Measurements from ENCODE around the gene PTGDS. TPM values are rescaled to one million over a fixed set of nuclear protein-coding genes. Genes with fewer than 3 reads are reported as not detected.

PTGDS gene
- total RNA-seq, 1 experiment from 2014 or later: 3.6 TPM

DNA sequence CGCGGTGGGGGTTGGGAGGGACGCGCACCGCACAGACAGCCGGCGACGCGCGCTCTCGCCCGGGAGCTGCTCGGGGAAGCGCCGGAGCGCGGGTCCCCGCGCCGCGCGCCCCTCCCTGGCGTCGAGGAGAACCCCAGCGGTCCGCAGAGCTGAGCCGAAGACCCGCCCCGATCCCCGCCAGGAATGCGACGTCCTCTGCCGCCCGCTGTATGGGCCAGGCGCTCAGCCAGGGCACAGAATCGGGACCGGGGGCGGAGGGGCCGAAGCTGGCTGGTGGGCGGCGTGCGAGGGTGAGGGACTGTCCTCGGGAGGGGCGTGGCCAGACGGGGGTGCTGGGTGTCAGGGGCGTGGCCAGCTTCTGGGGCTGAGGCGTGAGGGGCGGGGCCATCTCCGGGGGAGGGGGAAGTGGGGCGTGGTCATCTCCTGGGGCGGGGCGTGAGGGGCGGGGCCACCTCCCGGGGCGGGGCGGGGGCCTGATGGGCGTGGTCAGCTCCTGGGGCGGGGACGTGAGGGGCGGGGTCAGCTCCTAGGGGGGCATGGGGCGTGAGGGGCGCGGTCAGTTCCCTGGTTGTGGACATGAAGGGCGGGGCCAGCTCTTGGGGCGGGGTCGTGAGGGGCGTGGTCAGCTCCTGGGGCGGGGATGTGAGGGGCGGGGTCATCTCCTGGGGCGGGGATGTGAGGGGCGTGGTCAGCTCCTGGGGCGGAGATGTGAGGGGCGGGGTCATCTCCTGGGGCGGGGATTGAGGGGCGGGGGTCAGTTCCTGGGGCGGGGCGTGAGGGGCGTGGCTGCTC is 965 bp downstream of the PTGDS start:
- Histone ChIP-seq H3K4me2 (ENCODE audit: insufficient read depth, insufficient read length, low read length) (peak overlapping the region; percentile 59), H2AFZ (ENCODE audit: low read length) (no peak overlapping the region)

More for the DNA sequence above, 965 bp downstream of the PTGDS start:
- no peak overlapping the region for H2BK12ac ChIP-seq (ENCODE audit: insufficient read length, low read depth, low read length)
- H4K5ac ChIP-seq (ENCODE audit: insufficient read length, low read depth, low read length): no peak overlapping the region
- H2BK120ac ChIP-seq (ENCODE audit: low read depth, low read length, poor library complexity, severe bottlenecking): no peak overlapping the region
- no peaks in the 10 kb centered on the region; the same call in 1 of the 2 replicates for H3K4me1 ChIP-seq (ENCODE audit: insufficient read depth, low read length)
- H3K23ac ChIP-seq (ENCODE audit: insufficient read length, low read depth, low read length): no peak overlapping the region
- H3K56ac ChIP-seq (ENCODE audit: insufficient read length, low read depth, low read length): no peak overlapping the region
- H2BK20ac ChIP-seq (ENCODE audit: low read depth, low read length, poor library complexity, severe bottlenecking): no peak overlapping the region
- H3K27ac ChIP-seq (ENCODE audit: insufficient read length, low read depth, low read length): no peak overlapping the region
- peaks cover 9% of the 10 kb centered on the region for H3K23me2 ChIP-seq (ENCODE audit: insufficient read length, low read depth, low read length, poor library complexity, severe bottlenecking)
- H2BK15ac ChIP-seq (ENCODE audit: low read depth, low read length): no peak overlapping the region
- H3K79me2 ChIP-seq (ENCODE audit: insufficient read depth, low read length): no peaks in the 10 kb centered on the region
- TF ChIP-seq, protein P1, sequence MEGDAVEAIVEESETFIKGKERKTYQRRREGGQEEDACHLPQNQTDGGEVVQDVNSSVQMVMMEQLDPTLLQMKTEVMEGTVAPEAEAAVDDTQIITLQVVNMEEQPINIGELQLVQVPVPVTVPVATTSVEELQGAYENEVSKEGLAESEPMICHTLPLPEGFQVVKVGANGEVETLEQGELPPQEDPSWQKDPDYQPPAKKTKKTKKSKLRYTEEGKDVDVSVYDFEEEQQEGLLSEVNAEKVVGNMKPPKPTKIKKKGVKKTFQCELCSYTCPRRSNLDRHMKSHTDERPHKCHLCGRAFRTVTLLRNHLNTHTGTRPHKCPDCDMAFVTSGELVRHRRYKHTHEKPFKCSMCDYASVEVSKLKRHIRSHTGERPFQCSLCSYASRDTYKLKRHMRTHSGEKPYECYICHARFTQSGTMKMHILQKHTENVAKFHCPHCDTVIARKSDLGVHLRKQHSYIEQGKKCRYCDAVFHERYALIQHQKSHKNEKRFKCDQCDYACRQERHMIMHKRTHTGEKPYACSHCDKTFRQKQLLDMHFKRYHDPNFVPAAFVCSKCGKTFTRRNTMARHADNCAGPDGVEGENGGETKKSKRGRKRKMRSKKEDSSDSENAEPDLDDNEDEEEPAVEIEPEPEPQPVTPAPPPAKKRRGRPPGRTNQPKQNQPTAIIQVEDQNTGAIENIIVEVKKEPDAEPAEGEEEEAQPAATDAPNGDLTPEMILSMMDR (conservative IDR thresholded peaks at IDR 0.05): no peak
- H2BK5ac ChIP-seq (ENCODE audit: insufficient read length, low read length): no peak overlapping the region
- peaks cover 2 to 16% of the 10 kb centered on the region in 2 experiments for H3K4me1 Mint-ChIP-seq
- H3K9me3 Mint-ChIP-seq: no peaks in the 10 kb centered on the region
- H3K14ac ChIP-seq (ENCODE audit: insufficient read depth, low read length): peak overlapping the region; percentile 41; the same call in 1 of the 2 replicates
- no peaks in the 10 kb centered on the region for H3K79me1 ChIP-seq (ENCODE audit: insufficient read depth, low read depth, low read length, poor library complexity, severe bottlenecking)
- no peaks in the 10 kb centered on the region for H3K27me3 ChIP-seq (ENCODE audit: insufficient read depth, low read length)
- no peaks in the 10 kb centered on the region for H4K20me1 ChIP-seq (ENCODE audit: control insufficient read depth, insufficient read depth, insufficient read length)
- H3K18ac ChIP-seq (ENCODE audit: insufficient read length, low read depth, low read length): peak overlapping the region; percentile 65
- H3K27ac Mint-ChIP-seq: no peak overlapping the region
- peaks cover 0 to 3% (median 0%) of the 10 kb centered on the region in 3 experiments; a peak in 1 of 7 replicates for H3K36me3 Mint-ChIP-seq (ENCODE audit: insufficient read depth in 1 of 3, low read depth in 3 of 3)
- H3T11ph ChIP-seq (ENCODE audit: low read length): no peak overlapping the region
- H3K4me3 Mint-ChIP-seq: peak overlapping the region; percentile 54 to 78
- peaks cover 7% of the 10 kb centered on the region for H3K27me3 Mint-ChIP-seq (ENCODE audit: low read depth)
- no peak overlapping the region for H3K4ac ChIP-seq (ENCODE audit: low read depth, low read length)
- DNase-seq: peak; percentile 94
- no peak overlapping the region for H4K91ac ChIP-seq (ENCODE audit: insufficient read length, low read depth, low read length)
- no peaks in the 10 kb centered on the region for H3K9me3 ChIP-seq (ENCODE audit: control insufficient read depth, low read depth, low read length)
- H2AK5ac ChIP-seq (ENCODE audit: insufficient read length, low read length): no peak overlapping the region
- WGBS (ENCODE audit: extremely low coverage, insufficient read length, low lambda C conversion rate): no CpG with 5 or more reads among the region's 78 CpGs
- H3K9ac ChIP-seq (ENCODE audit: extremely low read depth, insufficient read length, low read length): no peak overlapping the region
- no peak overlapping the region for H4K8ac ChIP-seq (replicated peaks; ENCODE audit: insufficient read length, low read depth, low read length)
